ENCODE data around the gene RFNG. TPM values are rescaled to one million over a fixed set of nuclear protein-coding genes. Genes with fewer than 3 reads are reported as not detected.

RFNG gene
- total and polyA plus RNA-seq, 2 of the 13 experiments (the other 11 are each of a cell fraction or from before 2014, with no cell fraction given): 61.4 to 64.0 TPM

- TF ChIP-seq TCF7 (IDR thresholded peaks at IDR 0.05; ENCODE audit: low read depth) (no peak), SOX5 (CRISPR knock-in tag; IDR thresholded peaks at IDR 0.05; ENCODE audit: borderline replicate concordance) (peak; percentile 12; the same call in 1 of the 2 replicates), SMAD9 (CRISPR knock-in tag; IDR thresholded peaks at IDR 0.05) (peak; percentile 19; the same call in 1 of the 2 replicates), KLF9 (CRISPR knock-in tag; IDR thresholded peaks at IDR 0.05; ENCODE audit: low read depth) (peak; percentile 60; the same call in 1 of the 2 replicates), SP5 (CRISPR knock-in tag; IDR thresholded peaks at IDR 0.05; ENCODE audit: borderline replicate concordance, low read depth) (no peak; the same call in 1 of the 2 replicates), ZNF660 (CRISPR knock-in tag; IDR thresholded peaks at IDR 0.05; ENCODE audit: borderline replicate concordance, low read depth) (no peak), HMG20B (CRISPR knock-in tag; conservative IDR thresholded peaks at IDR 0.05) (no peak; the same call in 1 of the 2 replicates), ZZZ3 (CRISPR knock-in tag; IDR thresholded peaks at IDR 0.05; ENCODE audit: borderline replicate concordance) (no peak), XRCC5 (optimal IDR thresholded peaks at IDR 0.05; ENCODE audit: low read length) (peak; percentile 95), HOXA9 (CRISPR knock-in tag; IDR thresholded peaks at IDR 0.05; ENCODE audit: borderline replicate concordance) (no peak), ZNF670 (CRISPR knock-in tag; IDR thresholded peaks at IDR 0.05; ENCODE audit: borderline replicate concordance) (no peak), ZNF530 (CRISPR knock-in tag; IDR thresholded peaks at IDR 0.05; ENCODE audit: low read depth) (0 out of 2 replicates have a peak, but pooled peaks have one; percentile 19), MLXIP (CRISPR knock-in tag; IDR thresholded peaks at IDR 0.05; ENCODE audit: borderline replicate concordance) (no peak), ZNF7 (CRISPR knock-in tag; IDR thresholded peaks at IDR 0.05) (no peak), PBX3 (CRISPR knock-in tag; IDR thresholded peaks at IDR 0.05; ENCODE audit: borderline replicate concordance) (no peak), ATF1 (CRISPR knock-in tag; IDR thresholded peaks at IDR 0.05) (no peak), SAP130 (CRISPR knock-in tag; IDR thresholded peaks at IDR 0.05; ENCODE audit: low read depth) (peak; percentile 86), ZNF160 (CRISPR knock-in tag; IDR thresholded peaks at IDR 0.05) (no peak), GTF3A (CRISPR knock-in tag; conservative IDR thresholded peaks at IDR 0.05) (0 out of 2 replicates have a peak, but pooled peaks have one; percentile 44), ZNF337 (CRISPR knock-in tag; IDR thresholded peaks at IDR 0.05; ENCODE audit: borderline replicate concordance, low read depth) (no peak), ZNF564 (CRISPR knock-in tag; IDR thresholded peaks at IDR 0.05) (no peak; the same call in 1 of the 2 replicates), ADNP (CRISPR knock-in tag; IDR thresholded peaks at IDR 0.05) (no peak), NCOA1 (CRISPR knock-in tag; IDR thresholded peaks at IDR 0.05) (no peak), SMC3 (IDR thresholded peaks at IDR 0.05; ENCODE audit: low read length) (peak; percentile 93), ATM (IDR thresholded peaks at IDR 0.05; ENCODE audit: borderline replicate concordance) (no peak), MAFK (conservative IDR thresholded peaks at IDR 0.05 in 1 of 2, IDR thresholded peaks at IDR 0.05 in 1 of 2; ENCODE audit: low read length in 2 of 2) (no peak), ZNF720 (CRISPR knock-in tag; IDR thresholded peaks at IDR 0.05) (no peak), ZNF569 (CRISPR knock-in tag; IDR thresholded peaks at IDR 0.05; ENCODE audit: borderline replicate concordance) (no peak), GATAD1 (CRISPR knock-in tag; IDR thresholded peaks at IDR 0.05) (peak; percentile 76)
Observed at GRCh38 chr17:82021107-82021899, 30.3 kb downstream of the RFNG start (continued).
